Measurements from ENCODE around the gene GRK5.

GRCh38 chr10:119426699-119427098 is 219.3 kb downstream of the GRK5 start:
- TF ChIP-seq CTCF (IDR thresholded peaks at IDR 0.05; ENCODE audit: low read depth, low read length, poor library complexity, severe bottlenecking) (no peak), EZH2phosphoT487 (IDR thresholded peaks at IDR 0.05; ENCODE audit: borderline replicate concordance, low read length) (no peak)
